Measurements from ENCODE around the gene VPS35L.
"Not testable (repeated sequence)": the region's sequence is repeated elsewhere in the genome, so short reads cannot be mapped to it uniquely, and the experiment has no call there.

The VPS35L gene

DNA sequence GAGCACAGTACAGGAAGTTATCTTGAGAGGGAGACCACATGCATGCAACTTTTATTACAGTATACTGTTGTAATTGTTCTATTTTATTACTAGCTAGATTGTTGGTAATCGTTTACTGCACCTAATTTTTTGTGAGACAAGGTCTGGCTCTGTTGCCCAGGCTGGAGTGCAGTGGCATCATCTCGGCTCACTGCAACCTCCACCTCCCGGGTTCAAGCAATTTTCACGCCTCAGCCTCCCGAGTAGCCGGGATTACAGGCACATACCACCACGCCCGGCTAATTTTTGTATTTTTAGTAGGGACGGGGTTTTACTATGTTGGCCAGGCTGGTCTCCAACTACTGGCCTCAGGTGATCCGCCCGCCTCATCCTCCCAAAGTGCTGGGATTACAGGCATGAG lies 161.2 kb downstream of the VPS35L start:
- not testable (repeated sequence) for DNase-seq

DNA sequence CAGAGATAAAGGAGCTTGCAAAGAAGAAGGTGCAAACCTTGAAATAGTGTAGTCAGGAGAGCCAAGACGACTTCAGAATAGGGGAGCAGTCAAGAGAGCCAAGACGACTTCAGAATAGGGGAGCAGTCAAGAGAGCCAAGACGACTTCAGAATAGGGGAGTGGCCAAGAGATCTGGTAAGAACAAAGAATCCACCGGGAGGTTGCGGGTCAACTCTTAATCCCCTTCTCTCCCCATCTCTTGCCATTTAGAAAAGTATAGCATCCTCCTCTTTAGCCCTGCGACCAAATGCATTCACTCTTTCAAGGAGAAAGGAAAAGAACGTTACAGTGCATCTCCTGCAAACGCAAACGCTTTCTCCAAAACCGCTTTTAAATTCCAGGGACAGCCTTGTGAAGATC lies 161.8 kb downstream of the VPS35L start:
- no peak for DNase-seq

DNA sequence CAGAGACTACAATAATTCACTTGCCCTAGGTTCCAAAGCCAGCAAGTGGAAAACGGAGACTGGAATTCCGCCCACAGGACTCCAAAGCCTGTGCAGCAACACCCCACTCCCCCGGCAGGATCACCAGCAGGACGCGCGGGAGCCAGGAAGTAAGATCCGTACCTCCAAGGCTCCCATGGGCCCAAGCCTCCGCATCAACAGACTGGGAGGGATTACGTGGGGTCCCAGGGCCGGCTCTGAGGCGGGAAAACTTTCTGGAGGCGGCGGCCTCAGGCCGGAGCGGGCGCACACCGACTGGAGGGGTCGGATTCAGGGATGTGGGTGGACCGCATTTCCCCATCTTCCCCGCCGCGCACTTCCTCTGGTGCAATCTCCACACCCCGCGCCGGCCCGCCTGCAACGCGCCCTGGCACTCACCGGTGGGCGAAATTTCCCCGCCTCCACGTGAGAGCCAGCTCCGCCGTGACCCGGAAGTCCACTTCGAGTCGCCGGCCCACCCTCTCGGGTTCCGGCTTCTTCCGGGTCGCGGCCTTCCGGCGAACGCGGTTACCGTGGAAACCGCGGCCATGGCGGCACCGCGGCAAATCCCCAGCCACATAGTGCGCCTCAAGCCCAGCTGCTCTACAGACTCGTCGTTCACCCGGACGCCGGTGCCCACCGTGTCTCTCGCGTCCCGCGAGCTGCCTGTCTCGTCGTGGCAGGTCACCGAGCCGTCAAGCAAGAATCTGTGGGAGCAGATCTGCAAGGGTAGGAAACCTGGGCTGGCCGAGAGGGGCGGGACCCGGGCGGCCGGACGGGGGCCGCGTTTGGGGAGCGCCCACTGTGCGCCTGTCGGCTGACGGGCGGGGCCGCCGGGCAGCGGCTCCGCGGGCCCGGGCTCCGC lies 162.5 kb downstream of the VPS35L start, which contains the start of the genes IQCK and KNOP1:
TSS of gene IQCK (plus strand) at position 531 of the 883 bp plus-strand sequence. CDS start at position 567, 36 bp downstream.
TSS of gene KNOP1 (minus strand) at position 487 of the 883 bp plus-strand sequence. CDS start 3,192 bp downstream, outside the sequence.
- peak; percentile 86 for DNase-seq

DNA sequence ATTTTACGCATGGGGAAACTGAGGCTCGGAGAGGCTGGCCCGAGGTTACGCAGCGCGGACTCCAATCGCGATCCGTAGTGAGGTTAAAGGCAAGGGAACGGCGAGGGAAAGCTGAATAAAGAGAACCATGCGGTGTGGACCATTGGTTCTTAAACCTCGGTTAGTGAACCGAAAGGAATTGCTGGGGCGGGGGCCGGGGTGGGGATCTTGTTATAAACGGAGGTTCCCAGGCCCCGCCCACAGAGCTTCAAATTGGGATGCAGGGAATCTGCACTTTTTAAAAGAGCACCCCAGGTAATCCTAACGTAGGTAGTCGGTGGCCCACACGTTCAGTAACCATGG lies 163.1 kb downstream of the VPS35L start:
- peak; percentile 7 for DNase-seq

DNA sequence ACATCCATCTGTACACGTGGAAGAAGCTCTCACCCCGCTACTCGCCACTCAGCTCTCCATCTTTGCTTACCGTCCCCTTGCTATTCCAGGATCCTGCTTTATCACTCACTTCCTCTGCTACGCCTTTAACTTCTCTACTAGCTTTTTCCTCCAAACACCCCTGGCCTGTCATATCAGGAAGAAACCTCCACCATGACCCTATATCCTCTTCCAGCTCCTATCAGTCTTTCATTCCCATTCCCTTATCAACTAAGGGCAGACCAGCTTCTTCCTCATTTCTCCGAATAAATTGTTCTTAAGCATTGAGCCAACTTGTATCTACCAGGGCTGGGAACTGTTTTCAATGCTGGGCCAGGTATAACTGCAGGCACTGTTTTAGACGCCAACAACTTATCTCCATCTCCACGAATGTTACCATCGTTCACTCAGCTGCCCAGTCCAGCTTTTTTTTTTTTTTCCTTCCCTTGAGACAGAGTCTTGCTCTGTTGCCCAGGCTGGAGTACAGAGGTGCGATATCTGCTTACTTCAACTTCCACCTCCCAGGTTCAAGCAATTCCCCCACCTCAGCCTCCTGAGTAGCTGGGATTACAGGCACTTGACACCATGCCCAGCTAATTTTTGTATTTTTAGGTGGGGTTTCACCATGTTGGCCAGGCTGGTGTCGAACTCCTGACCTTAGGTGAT lies 166.9 kb downstream of the VPS35L start:
- DNase-seq: no peak

DNA sequence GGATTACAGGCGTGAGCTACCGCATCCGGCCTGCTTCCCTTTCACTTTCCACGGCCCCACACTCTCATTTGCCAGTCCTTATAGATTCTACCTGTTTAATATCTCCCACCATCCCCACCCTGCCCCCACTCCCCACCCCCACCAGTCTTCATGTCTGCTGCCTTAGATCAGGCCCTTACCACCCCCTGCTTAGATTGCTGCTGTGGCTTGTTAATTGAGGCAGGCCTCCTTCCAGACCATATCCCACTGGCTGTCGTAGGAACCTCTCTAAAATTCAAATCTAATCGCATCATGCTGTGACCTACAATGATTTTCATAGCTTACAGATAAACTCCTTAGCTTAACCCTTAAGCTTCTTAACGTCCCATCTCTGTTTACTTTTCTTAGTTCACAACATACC lies 167.5 kb downstream of the VPS35L start:
- DNase-seq: no peak

DNA sequence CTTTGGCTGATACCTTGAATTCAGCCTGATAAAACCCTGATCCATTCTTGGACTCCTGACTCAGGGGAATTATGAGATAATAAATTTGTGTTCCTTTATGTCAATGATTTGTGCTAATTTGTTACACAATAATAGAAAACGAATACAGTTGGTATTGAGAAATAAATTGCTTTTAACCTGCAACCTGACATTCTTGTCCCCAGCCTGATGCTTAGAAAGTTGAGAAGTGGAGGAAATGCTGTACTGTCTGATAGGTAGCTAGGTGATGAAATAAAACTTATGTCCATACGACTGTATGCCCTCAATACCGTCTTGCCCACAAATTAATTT lies 173.1 kb downstream of the VPS35L start:
- DNase-seq: no peak

DNA sequence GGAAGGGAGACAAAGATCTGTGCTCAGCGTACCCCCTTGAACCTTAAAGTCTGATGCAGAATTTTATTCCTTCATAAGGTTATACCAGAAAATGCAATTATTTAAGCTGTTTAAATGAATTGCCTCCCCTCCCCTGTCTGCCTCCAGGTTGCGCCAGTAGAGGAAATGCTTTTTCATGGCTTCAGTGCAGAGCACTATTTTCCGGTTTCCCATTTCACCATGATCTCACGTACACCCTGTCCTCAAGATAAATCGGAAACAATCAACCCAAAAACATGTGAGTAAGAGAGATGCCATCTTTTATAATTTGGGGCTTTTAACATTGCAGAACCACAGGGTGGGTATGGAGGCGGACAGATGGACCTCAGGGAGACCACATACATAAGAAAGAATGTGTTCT lies 178.0 kb downstream of the VPS35L start:
- DNase-seq: no peak

DNA sequence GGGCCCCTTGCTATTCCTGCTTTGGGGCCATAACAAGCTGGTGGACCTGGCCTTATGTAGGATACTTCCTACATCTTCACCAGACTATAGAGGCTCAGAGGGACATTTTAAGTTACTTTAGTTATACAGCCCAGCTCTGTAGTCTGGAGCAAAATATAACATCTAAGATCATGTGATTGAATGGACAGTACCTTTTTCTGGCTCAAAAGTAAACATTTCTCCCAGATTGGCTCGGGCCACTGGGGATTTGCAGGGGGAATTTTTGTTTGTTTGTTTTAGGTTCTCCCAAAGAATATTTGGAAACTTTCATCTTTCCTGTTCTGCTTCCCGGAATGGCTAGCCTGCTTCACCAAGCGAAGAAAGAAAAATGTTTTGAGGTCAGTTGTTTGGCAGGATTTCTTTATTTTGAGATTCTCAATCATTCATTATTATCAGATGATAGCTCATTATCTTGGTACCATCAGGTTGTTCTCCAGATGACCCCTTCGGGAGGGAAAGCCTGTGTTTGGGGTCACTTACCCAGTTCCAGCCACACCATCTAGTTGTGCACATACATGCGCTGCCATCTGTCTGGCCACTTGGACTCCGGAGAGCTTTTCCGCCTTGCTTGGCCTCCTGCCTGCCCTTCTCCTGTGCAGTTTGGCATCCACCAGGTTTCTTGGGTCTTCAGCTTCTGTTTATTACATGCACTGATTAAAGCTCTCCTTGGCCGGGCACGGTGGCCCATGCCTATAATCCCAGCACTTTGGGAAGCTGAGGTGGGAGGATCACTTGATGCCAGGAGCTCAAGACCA lies 179.8 kb downstream of the VPS35L start:
- no peak for DNase-seq

DNA sequence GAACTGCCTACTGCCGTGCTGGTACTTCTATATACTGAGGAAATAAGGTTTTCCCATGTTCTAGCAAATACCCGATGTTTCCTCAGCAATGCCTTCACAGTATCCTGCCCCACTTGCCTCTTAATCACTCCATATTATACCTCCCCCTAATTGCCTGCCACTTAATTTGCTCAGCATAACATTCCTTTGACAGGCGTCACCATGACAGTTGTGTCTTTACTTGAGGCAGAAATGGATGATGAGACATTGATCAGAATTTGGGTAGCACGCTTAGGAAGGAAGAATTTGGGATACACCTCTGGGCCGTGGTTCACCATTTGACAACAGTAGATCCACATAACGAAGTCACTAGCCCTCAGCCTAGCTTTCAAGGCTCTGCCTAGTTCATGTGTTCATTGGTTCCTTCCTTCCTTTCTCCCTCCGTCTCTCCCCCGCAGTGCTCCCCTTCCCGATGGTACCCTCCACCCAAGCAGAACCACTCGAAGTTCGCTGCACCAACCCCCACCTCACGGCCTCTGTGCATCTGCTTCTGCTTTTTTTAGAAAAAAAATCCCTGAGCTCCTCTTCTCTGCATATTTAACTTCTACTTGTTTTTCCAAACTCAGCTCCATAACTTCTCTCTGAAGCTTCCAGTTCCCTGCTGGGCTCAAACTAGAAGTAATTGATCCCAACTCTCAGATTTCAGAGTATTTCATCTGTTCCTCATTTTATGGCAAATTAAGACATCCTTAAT lies 182.0 kb downstream of the VPS35L start:
- DNase-seq: peak; percentile 34

DNA sequence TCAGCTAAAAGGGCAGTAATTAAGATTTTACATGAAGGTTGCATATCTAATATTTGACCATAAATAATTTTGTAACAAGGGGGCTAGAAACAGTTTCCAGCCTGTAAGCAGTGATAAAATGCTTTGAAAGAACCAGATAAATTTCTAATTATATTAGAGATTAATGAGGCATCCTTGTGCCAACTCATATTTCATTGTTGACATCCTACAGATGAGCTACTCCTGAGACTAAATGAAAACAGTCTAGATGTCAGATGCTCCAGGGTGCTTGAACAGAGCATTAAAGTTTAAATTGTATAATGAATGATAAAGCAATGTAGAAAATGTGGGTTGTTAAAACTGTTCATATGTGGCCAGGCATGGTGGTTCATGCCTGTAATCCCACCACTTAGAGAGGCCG lies 185.9 kb downstream of the VPS35L start:
- DNase-seq: no peak

DNA sequence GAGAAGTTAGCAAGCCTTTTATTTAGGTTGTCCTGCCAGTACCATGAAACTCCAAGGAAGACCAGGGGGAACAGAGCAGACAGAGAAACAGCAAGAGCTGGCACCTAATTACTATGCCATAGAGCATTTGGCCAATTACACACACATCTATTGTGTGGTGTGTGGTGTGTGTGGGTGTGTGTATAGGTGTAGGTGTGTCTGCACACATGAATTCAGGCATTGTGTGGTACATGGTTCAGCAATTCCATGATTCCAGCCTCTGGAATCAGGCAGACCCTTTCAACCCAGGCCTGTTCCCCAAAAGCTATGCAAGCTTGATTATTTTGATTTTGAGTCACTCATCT lies 188.3 kb downstream of the VPS35L start:
- DNase-seq: no peak

DNA sequence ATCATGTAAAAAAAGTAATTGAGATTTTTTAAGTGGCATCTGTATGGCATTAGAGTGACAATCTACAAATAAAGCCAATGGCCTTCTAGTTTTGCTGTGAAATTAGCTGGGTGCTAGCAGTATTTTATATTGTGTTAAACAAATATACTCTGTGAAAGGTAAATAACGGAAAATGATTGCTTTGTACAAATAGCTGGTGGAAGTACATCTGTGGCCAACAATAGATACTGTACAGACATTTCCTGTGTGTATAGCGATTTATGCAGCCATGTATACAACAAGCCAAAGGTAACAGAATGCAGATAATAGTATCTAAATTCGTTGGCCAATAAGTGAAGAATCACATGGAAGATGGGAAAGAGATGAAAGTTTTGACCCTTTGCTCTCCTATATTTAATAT lies 189.2 kb downstream of the VPS35L start:
- no peak for DNase-seq

DNA sequence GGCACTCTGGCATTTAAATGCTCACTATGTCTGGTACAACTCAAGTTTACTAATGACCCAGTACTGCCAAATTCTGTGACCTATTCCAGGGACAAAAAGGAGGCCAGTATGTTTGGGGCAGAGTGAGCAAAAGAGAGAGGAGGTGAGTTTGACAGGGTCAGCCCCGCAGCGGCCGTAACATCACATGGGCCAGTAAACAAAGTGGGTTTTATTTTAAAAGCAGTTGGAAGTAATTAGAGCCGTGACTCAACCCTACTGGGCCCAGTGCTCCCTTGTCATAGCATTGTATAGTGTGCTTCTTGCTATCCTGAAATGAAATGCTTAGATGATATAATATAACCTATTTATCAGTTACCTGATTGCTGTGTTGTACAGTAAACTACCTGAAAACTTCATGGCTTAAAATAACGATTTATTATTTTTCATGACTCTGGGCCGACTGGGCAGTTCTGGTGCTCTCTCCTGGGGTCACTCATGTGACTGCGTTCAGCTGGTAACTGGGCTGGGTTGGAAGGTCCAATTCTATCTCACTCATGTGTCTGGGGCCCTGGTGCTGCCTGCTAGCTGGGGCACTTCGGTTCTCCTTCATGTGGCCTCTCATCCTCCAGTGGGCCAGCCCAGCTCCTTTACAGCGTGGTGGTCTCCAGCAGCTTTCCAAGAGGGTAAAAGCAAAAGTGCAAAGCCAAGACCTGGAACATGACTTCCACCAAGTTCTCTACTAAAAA lies 189.9 kb downstream of the VPS35L start:
- DNase-seq: no peak

DNA sequence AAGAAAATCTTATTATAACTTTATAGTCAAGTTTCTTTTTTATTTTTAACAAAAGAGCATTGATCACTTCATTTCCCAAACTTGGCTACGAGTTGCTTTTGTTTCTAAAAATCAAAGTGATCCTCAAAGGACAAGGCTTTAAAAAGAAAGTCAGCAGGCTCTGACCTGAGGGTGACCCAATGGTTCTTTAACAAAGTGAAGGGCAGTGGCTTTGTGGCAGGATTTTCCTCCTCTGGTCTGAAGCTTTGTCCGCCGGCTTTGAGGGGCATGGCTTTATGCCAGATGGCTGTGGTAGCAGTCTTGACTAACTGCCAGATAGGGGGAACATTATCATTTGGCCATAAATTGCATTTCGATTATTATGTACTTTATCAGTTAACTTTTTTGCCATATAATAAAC lies 191.1 kb downstream of the VPS35L start:
- DNase-seq: no peak

DNA sequence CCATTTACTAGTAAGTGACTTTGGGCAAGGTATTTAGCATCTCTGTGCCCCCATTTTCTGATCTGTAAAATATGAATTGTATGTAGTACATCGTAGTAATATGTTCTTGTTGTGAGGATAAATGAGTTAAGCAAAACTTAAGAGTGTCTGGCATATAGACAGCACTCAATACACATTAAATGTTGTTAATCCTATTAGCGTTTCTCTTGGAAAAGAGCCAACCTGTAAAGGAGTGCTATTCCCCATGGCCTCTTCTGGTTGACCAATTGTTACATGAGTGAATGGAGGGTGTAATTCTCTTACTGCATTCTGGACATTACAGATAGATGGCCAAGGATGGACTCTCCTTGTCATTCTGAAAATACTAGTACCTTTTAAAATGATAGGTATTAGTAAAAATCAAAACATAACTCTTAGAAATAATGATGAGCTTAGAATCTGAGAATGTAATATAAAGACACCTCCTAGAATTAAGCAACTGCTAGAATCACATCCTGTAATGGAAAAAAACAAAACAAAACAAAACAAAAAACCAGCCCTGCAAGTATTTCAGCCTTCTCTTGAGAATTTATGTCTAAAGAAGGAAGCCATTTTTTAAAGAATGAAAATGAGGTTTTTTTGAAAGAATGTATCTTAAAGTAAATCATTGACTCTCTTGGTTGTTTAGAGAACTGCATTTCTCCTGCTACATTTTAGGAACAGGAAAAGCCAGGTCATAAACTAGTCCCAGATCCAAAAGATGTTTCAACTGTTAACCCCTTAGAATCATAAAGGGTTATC lies 193.1 kb downstream of the VPS35L start:
- DNase-seq: no peak

DNA sequence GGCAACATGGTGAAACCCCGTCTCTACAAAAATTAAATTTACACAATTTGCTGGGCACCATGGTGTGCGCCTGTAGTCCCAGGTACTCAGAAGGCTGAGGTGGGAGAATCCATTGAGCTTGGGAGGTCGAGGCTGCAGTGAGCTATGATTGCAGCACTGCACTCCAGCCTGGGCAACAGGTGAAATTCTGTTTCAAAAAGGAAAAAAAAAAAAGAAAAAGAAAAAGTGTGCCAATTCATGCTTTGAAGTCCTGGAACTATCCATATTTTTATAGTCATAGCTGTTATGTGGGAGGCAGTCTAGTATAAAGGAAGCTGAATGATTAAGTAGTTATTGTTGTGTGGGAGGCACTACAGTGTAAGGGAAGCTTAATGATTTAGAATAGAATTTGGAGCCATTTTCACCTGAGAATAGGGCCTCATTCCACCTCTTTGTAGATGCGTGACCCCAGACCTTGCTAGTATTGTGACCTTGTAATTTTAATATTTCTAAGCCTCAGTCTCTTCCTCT lies 194.1 kb downstream of the VPS35L start:
- DNase-seq: no peak
